ENCODE data around the gene ARHGAP1. TPM values are rescaled to one million over a fixed set of nuclear protein-coding genes. Genes with fewer than 3 reads are reported as not detected.

ARHGAP1 gene
- total RNA-seq, 1 experiment from 2014 or later = 43.5 TPM

- BruUV-seq (replicated peaks) = no TSS peak
- TF ChIP-seq TCF7L2 (IDR thresholded peaks at IDR 0.05; ENCODE audit: low read depth, low read length) = no peak
- no peak for TF ChIP-seq CTCF (IDR thresholded peaks at IDR 0.05)
- TF ChIP-seq POLR2AphosphoS5 (IDR thresholded peaks at IDR 0.05; ENCODE audit: low read depth, low read length) = no peak
- TF ChIP-seq SIN3A (IDR thresholded peaks at IDR 0.05; ENCODE audit: borderline replicate concordance, insufficient read depth, low read depth, low read length) = no peak
- no peak for TF ChIP-seq REST (IDR thresholded peaks at IDR 0.05; ENCODE audit: insufficient read depth in 1 of 2, low read depth in 2 of 2, low read length in 1 of 2)
- Histone ChIP-seq H3K4me3 (ENCODE audit: low read depth in 2 of 2, low read length in 2 of 2) (no peak overlapping the region), H3K4me1 (ENCODE audit: control insufficient read depth, insufficient read depth, low read length) (peaks cover 15% of the 10 kb centered on the region), H3K36me3 (ENCODE audit: control insufficient read depth, insufficient read depth, low read length) (no peaks in the 10 kb centered on the region; the same call in 1 of the 2 replicates), H3K27me3 (ENCODE audit: control insufficient read depth, insufficient read depth, low read length) (no peaks in the 10 kb centered on the region), H3K9me3 (ENCODE audit: control insufficient read depth, insufficient read depth, low read depth, low read length) (no peaks in the 10 kb centered on the region), H3K27ac (ENCODE audit: low read length) (no peak overlapping the region)
- DNase-seq (ENCODE audit: low read depth, low spot score) = no peak
- ChIA-PET CTCF (no interaction called here), POLR2A (no interaction called here)
- no peak for ATAC-seq
- in situ Hi-C loops (cut with HindIII; ENCODE audit: low pct_unique_long_range_greater_than_20kb, low sequenced_read_pairs) (no loop called here), intact Hi-C loops (cut with micrococcal nuclease; ENCODE audit: unreplicated experiment) (no loop called here)
Measured at GRCh38 chr11:46680164-46680760, 20.2 kb downstream of the ARHGAP1 start.

- Histone ChIP-seq H3K9me3 (ENCODE audit: control insufficient read depth, insufficient read depth, low read depth, low read length) (no peaks in the 10 kb centered on the region), H3K4me1 (ENCODE audit: control insufficient read depth, insufficient read depth, low read length) (peaks cover 16% of the 10 kb centered on the region), H3K4me3 (ENCODE audit: low read depth in 2 of 2, low read length in 2 of 2) (no peak overlapping the region), H3K27ac (ENCODE audit: low read length) (no peak overlapping the region), H3K27me3 (ENCODE audit: control insufficient read depth, insufficient read depth, low read length) (no peaks in the 10 kb centered on the region), H3K36me3 (ENCODE audit: control insufficient read depth, insufficient read depth, low read length) (no peaks in the 10 kb centered on the region; the same call in 1 of the 2 replicates)
- ATAC-seq = no peak
- in situ Hi-C loops (cut with HindIII; ENCODE audit: low pct_unique_long_range_greater_than_20kb, low sequenced_read_pairs) = no loop called here
- intact Hi-C loops (cut with micrococcal nuclease; ENCODE audit: unreplicated experiment) = no loop called here
- ChIA-PET POLR2A (no interaction called here), CTCF (no interaction called here)
- no peak for DNase-seq (ENCODE audit: low read depth, low spot score)
- TF ChIP-seq SIN3A (IDR thresholded peaks at IDR 0.05; ENCODE audit: borderline replicate concordance, insufficient read depth, low read depth, low read length) (no peak), POLR2AphosphoS5 (IDR thresholded peaks at IDR 0.05; ENCODE audit: low read depth, low read length) (no peak), TCF7L2 (IDR thresholded peaks at IDR 0.05; ENCODE audit: low read depth, low read length) (no peak), REST (IDR thresholded peaks at IDR 0.05; ENCODE audit: insufficient read depth in 1 of 2, low read depth in 2 of 2, low read length in 1 of 2) (no peak), CTCF (IDR thresholded peaks at IDR 0.05) (no peak)
- no TSS peak for BruUV-seq (replicated peaks)
Measured at GRCh38 chr11:46679241-46680163, 20.9 kb downstream of the ARHGAP1 start.

Data from Panc1 (cell line).